Measurements from ENCODE around the gene LRRC75A. TPM values are rescaled to one million over a fixed set of nuclear protein-coding genes. Genes with fewer than 3 reads are reported as not detected.
A peak's percentile ranks its signal among the peaks of the same experiment; 100 is the strongest.

LRRC75A gene
- total and polyA plus RNA-seq, 2 experiments from 2014 or later, result 10.7 to 18.0 TPM

DNA sequence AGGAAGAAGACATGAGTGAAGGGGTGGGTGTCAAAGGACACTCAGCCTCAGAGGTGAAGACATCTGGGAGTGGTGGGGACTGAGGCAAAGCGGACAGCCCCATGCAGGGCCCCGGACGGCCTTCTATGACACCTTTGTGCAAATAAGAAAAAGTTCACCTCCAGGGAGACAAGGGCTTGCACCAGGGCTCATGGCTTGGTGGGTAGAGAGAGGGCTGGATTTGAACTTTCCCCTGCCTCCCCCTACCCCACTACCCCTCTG lies 30.5 kb downstream of the LRRC75A start:
- H3K36me3 ChIP-seq (replicated peaks; ENCODE audit: insufficient read depth, low read depth), result no peaks in the 10 kb centered on the region

DNA sequence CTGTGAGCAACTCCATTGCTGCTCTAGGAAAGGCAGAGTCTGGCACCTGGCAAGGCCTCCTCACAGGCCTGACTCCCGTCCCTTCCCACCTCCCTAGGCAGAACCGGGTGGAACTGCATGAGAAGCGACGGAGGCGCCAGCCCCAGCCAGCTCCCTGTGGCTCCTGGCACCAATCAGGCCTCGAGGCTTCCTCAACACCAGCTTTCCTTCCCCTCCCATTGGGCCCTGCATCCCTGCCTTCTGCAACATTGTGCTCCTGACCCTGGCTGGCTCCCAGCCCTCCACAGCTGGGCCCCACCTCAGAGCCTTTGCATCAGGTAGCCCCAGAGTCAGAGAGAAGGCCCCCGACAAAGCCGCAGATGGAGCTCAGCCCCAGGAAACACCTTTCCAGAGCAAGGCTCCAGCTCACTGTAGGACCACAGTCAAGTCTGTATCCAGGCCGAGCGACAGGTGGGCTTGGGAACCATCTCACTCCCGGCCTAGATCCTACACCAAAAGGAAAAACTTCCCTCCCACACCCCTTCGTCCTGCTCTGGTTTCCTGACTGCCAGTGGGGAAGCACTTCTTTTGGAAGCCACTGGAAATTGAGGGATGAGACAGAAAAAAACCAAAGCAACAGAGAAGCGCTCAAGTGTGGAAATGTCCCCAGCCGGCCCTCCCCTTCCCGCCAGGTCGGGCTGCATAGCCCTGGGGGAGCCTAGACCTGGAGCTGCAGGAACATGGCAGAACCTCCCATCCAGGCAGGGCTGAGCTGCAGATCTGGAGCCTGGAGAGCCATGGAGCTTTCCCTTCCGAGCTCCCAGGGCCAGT lies 31.0 kb downstream of the LRRC75A start:
- Histone ChIP-seq H3K79me2 (peaks cover 7% of the 10 kb centered on the region), H3K27ac (no peak overlapping the region), H3K4me2 (no peak overlapping the region), H4K20me1 (ENCODE audit: insufficient read depth, poor library complexity, severe bottlenecking) (no peaks in the 10 kb centered on the region), H3K9me3 (ENCODE audit: low read depth) (no peaks in the 10 kb centered on the region), H3K4me3 (no peak overlapping the region), H3K36me3 (replicated peaks; ENCODE audit: insufficient read depth, low read depth) (no peaks in the 10 kb centered on the region), H3K4me1 (ENCODE audit: insufficient read depth) (peaks cover 32% of the 10 kb centered on the region), H2AFZ (no peak overlapping the region), H3K27me3 (no peaks in the 10 kb centered on the region), H3K9me2 (replicated peaks; ENCODE audit: insufficient read depth) (no peaks in the 10 kb centered on the region)
- no peak for TF ChIP-seq EZH2 (IDR thresholded peaks at IDR 0.05; ENCODE audit: borderline replicate concordance)
- no peak for TF ChIP-seq CTCF (IDR thresholded peaks at IDR 0.05; ENCODE audit: poor library complexity)
- TF ChIP-seq EZH2phosphoT487 (IDR thresholded peaks at IDR 0.05; ENCODE audit: low read depth, severe bottlenecking, unreplicated experiment), result no peak
- DNase-seq (ENCODE audit: low spot score), result no peak
- 95% methylated on average over 17 of the region's 17 CpGs for WGBS (ENCODE audit: low lambda C conversion rate, missing lambda C conversion rate)

More for the DNA sequence above, 30.5 kb downstream of the LRRC75A start:
- no peak overlapping the region for H3K4me3 ChIP-seq
- no peaks in the 10 kb centered on the region for H3K9me3 ChIP-seq (ENCODE audit: low read depth)
- 88% methylated on average over 3 of the region's 3 CpGs for WGBS (ENCODE audit: low lambda C conversion rate, missing lambda C conversion rate)
- peaks cover 7% of the 10 kb centered on the region for H3K79me2 ChIP-seq
- no peak overlapping the region for H2AFZ ChIP-seq
- DNase-seq (ENCODE audit: low spot score), result no peak
- no peak for TF ChIP-seq EZH2 (IDR thresholded peaks at IDR 0.05; ENCODE audit: borderline replicate concordance)
- TF ChIP-seq EZH2phosphoT487 (IDR thresholded peaks at IDR 0.05; ENCODE audit: low read depth, severe bottlenecking, unreplicated experiment), result no peak
- TF ChIP-seq CTCF (IDR thresholded peaks at IDR 0.05; ENCODE audit: poor library complexity), result no peak
- no peaks in the 10 kb centered on the region for H3K9me2 ChIP-seq (replicated peaks; ENCODE audit: insufficient read depth)
- H3K4me2 ChIP-seq, result no peak overlapping the region
- no peaks in the 10 kb centered on the region for H4K20me1 ChIP-seq (ENCODE audit: insufficient read depth, poor library complexity, severe bottlenecking)
- no peak overlapping the region for H3K27ac ChIP-seq
- H3K27me3 ChIP-seq, result no peaks in the 10 kb centered on the region
- H3K4me1 ChIP-seq (ENCODE audit: insufficient read depth), result peaks cover 38% of the 10 kb centered on the region

DNA sequence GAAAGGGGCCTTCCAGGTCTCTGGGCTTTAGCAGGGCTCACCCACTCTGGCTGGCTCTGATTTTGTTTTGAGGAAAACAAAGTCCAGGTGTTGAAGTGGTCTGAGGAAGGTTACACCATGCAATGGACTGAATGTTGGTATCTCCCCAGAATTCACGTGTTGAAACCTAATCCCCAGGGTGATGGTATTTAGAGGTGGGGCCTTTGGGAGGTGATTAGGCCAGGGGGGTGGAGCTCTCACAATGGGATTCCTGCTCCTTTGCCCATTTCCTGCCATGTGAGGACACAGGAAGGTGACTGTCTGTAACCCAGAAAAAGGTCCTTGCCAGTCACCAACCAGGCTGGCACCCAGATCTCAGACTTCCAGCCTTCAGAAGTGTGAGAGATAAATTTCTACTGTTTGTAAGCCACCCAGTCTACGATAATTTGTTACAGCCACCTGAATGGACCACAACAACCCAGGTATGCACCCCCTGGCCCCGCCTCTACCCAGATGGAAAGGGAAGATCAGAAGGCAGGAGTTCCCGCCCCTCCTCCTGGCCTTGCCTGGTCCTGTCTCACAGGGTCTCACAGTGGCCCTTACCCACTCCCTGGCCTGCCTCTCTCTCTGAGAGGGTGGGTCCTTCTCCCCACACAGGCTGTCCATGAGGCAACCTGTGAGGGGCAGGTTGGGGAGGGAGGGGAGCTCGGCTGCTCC lies 32.0 kb downstream of the LRRC75A start:
- Histone ChIP-seq H3K4me2 (no peak overlapping the region), H3K4me1 (ENCODE audit: insufficient read depth) (peaks cover 26% of the 10 kb centered on the region), H3K36me3 (replicated peaks; ENCODE audit: insufficient read depth, low read depth) (no peaks in the 10 kb centered on the region), H3K27me3 (no peaks in the 10 kb centered on the region), H3K27ac (peak overlapping the region; percentile 8), H3K4me3 (no peak overlapping the region), H3K9me3 (ENCODE audit: low read depth) (no peaks in the 10 kb centered on the region), H4K20me1 (ENCODE audit: insufficient read depth, poor library complexity, severe bottlenecking) (no peaks in the 10 kb centered on the region), H3K9me2 (replicated peaks; ENCODE audit: insufficient read depth) (no peaks in the 10 kb centered on the region), H2AFZ (no peak overlapping the region), H3K79me2 (peaks cover 4% of the 10 kb centered on the region)
- no peak for TF ChIP-seq EZH2phosphoT487 (IDR thresholded peaks at IDR 0.05; ENCODE audit: low read depth, severe bottlenecking, unreplicated experiment)
- TF ChIP-seq EZH2 (IDR thresholded peaks at IDR 0.05; ENCODE audit: borderline replicate concordance), result no peak
- no peak for TF ChIP-seq CTCF (IDR thresholded peaks at IDR 0.05; ENCODE audit: poor library complexity)
- no peak for DNase-seq (ENCODE audit: low spot score)
- 86% methylated on average over 5 of the region's 5 CpGs for WGBS (ENCODE audit: low lambda C conversion rate, missing lambda C conversion rate)
